Gastroesophageal sphincter (tissue), 4 donors: ENCODE data around the gene GPC1. TPM values are rescaled to one million over a fixed set of nuclear protein-coding genes. Genes with fewer than 3 reads are reported as not detected.

Experiments
- ATAC-seq: fragments of 150-250 bp; one replicate; pipeline ENCODE4 v1.9.1; 2016; ENCODE audit warnings: mild to moderate bottlenecking, moderate library complexity
- H3K27ac ChIP-seq, 4 donors: fragments of 200-600 bp; sonication (generic) in 3 of 4; 1 replicate in 3 of 4; 2 replicates in 1 of 4; pipeline ENCODE4 v1.5.1; 2016 to 2019
- H3K27me3 ChIP-seq: fragments of 200-600 bp; sonication (generic); one replicate; pipeline ENCODE4 v1.5.1; 2019
- H3K36me3 ChIP-seq, 2 donors: fragments of 200-600 bp; sonication (generic); one replicate each; pipeline ENCODE4 v1.5.1; 2019; ENCODE audit warnings: control low read depth in 1 of 2
- H3K4me1 ChIP-seq, 3 donors: fragments of 200-600 bp; sonication (generic); 1 replicate in 2 of 3; 2 replicates in 1 of 3; pipeline ENCODE4 v1.5.1; 2016 to 2019; ENCODE audit warnings: control low read depth in 2 of 3
- H3K4me3 ChIP-seq, 2 donors: fragments of 200-600 bp; sonication (generic); one replicate each; pipeline ENCODE4 v1.5.1; 2019; ENCODE audit warnings: mild to moderate bottlenecking in 1 of 2, moderate library complexity in 1 of 2
- H3K9me3 ChIP-seq, 3 donors: fragments of 200-600 bp; sonication (generic); one replicate each; pipeline ENCODE4 v1.5.1; 2017 to 2019; ENCODE audit warnings: control low read depth in 2 of 3
- EP300 ChIP-seq: sonication (generic); formaldehyde crosslinking; IDR thresholded peaks from one replicate; pipeline ENCODE4 v1.6.1; 2017; ENCODE audit warnings: antibody characterized with exemption, mild to moderate bottlenecking
- POLR2A ChIP-seq, 2 donors: fragments of 450-650 bp; IDR thresholded peaks; one replicate each; pipeline ENCODE4 v1.6.1; 2017; ENCODE audit warnings: antibody characterized with exemption in 2 of 2, mild to moderate bottlenecking in 2 of 2, moderate library complexity in 1 of 2
- POLR2AphosphoS5 ChIP-seq: sonication (generic); formaldehyde crosslinking; IDR thresholded peaks from one replicate; pipeline ENCODE4 v1.6.1; 2017; ENCODE audit warnings: antibody characterized with exemption
- WGBS, 2 donors: methylation state at CpG; one replicate each; pipeline ENCODE4 v1.1.5; 2018; ENCODE audit warnings: low coverage in 1 of 2; 5-methylcytosine and 5-hydroxymethylcytosine counted together
- total RNA-seq, 4 donors: library from RNA; depleted of rRNA; stranded (reverse); fragments of >200 nt; gene quantifications; one replicate each; pipeline ENCODE4 v1.1.0, GENCODE V29; 2016
- TF ChIP-seq, protein P1 (sequence below), 4 experiments: fragments of 200-600 bp in 2 of 4; fragments of 450-650 bp in 2 of 4; sonication (generic) in 1 of 4; IDR thresholded peaks; one replicate each; pipeline ENCODE4 v1.5.1; 2017 to 2019; ENCODE audit warnings: antibody characterized with exemption in 4 of 4, mild to moderate bottlenecking in 2 of 4, moderate library complexity in 2 of 4

The GPC1 gene
- total RNA-seq, 4 donors from 2014 or later: 22.5 to 73.9 (median 43.3) TPM

DNA sequence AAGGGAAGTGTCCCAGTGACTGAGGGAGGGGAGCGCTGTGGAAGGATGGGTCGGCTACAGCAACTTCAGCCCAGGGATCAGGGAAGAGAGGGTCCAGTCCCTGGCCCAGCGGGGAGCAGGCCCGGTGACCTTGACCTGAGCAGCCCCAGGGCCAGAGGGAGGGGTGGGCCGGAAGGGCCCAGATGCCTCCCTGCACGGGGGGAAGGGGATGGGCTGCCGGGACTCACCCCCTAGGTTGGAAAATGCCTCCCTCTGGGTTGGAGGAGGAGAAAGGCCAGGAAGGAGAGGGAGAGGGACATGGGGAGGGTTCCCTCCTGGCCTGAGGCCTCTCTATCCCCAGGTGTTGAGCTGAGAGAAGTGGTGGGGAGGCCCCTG, 19.8 kb downstream of the GPC1 start:
- H3K27ac ChIP-seq: peak overlapping the region in 1 of 4 donors; percentile 26
- TF ChIP-seq POLR2AphosphoS5: no peak
- TF ChIP-seq, protein P1, sequence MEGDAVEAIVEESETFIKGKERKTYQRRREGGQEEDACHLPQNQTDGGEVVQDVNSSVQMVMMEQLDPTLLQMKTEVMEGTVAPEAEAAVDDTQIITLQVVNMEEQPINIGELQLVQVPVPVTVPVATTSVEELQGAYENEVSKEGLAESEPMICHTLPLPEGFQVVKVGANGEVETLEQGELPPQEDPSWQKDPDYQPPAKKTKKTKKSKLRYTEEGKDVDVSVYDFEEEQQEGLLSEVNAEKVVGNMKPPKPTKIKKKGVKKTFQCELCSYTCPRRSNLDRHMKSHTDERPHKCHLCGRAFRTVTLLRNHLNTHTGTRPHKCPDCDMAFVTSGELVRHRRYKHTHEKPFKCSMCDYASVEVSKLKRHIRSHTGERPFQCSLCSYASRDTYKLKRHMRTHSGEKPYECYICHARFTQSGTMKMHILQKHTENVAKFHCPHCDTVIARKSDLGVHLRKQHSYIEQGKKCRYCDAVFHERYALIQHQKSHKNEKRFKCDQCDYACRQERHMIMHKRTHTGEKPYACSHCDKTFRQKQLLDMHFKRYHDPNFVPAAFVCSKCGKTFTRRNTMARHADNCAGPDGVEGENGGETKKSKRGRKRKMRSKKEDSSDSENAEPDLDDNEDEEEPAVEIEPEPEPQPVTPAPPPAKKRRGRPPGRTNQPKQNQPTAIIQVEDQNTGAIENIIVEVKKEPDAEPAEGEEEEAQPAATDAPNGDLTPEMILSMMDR (IDR thresholded peaks at IDR 0.05): no peak
- no peak for TF ChIP-seq POLR2A (IDR thresholded peaks at IDR 0.05)
- no peak for TF ChIP-seq EP300
- WGBS, 2 donors: 80% methylated on average over 2 of the region's 7 CpGs; no CpG with 5 or more reads in 1 of the 2 donors
- H3K27me3 ChIP-seq: peaks cover 17% of the 10 kb centered on the region
- peak overlapping the region in 1 of 2 donors; percentile 28 for H3K4me3 ChIP-seq
- no peaks in the 10 kb centered on the region for H3K9me3 ChIP-seq
- peaks cover 0 to 13% of the 10 kb centered on the region in 2 donors for H3K36me3 ChIP-seq
- H3K4me1 ChIP-seq: peaks cover 0 to 61% (median 26%) of the 10 kb centered on the region in 3 donors
- no peak for ATAC-seq

DNA sequence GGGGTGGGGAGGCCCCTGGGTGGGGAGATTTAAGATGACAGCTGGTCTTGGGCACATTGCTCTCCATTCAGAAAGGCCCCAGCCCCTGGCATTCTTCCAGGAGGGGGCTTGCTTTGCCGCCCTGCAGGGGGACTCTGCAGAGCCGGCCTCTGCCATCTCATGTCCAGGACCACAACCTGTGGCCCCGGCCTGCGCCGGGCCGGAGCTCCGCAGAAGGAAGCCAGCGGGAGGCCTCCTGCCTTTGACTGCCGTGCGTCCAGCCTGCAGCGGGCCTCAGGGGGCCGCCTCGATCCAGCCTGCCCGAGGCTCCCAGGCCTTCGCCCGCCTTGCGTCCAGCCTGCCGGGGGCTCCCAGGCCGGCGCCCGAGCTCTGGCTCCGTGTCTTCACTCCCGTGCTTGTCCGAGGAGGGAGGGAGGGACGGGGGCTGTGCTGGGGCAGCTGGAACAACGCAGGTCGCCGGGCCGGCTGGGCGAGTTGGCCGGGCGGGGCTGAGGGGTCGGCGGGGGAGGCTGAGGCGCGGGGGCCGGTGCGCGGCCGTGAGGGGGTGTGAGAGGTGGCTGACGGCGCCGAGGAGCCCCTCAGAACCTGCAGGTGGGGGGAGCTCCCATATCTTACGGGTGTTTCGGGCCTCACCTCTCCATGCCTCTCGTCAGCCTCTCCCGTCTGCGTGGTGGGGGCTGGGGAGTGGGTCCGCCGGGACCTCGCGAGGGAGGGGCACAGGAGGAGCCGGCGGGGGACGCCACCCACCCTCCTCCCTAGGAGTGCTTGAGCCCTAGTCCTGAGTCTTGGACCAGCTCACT, 20.4 kb downstream of the GPC1 start:
- H3K4me3 ChIP-seq: peak overlapping the region in 1 of 2 donors; percentile 28
- peaks cover 17% of the 10 kb centered on the region for H3K27me3 ChIP-seq
- no peak for TF ChIP-seq POLR2AphosphoS5
- peaks cover 0 to 55% (median 26%) of the 10 kb centered on the region in 3 donors for H3K4me1 ChIP-seq
- WGBS, 2 donors: no CpG with 5 or more reads among the region's 55 CpGs
- H3K27ac ChIP-seq: peak overlapping the region in 2 of 4 donors; percentile 17 to 26
- no peak for ATAC-seq
- H3K9me3 ChIP-seq: no peaks in the 10 kb centered on the region
- H3K36me3 ChIP-seq: peaks cover 0 to 19% of the 10 kb centered on the region in 2 donors

DNA sequence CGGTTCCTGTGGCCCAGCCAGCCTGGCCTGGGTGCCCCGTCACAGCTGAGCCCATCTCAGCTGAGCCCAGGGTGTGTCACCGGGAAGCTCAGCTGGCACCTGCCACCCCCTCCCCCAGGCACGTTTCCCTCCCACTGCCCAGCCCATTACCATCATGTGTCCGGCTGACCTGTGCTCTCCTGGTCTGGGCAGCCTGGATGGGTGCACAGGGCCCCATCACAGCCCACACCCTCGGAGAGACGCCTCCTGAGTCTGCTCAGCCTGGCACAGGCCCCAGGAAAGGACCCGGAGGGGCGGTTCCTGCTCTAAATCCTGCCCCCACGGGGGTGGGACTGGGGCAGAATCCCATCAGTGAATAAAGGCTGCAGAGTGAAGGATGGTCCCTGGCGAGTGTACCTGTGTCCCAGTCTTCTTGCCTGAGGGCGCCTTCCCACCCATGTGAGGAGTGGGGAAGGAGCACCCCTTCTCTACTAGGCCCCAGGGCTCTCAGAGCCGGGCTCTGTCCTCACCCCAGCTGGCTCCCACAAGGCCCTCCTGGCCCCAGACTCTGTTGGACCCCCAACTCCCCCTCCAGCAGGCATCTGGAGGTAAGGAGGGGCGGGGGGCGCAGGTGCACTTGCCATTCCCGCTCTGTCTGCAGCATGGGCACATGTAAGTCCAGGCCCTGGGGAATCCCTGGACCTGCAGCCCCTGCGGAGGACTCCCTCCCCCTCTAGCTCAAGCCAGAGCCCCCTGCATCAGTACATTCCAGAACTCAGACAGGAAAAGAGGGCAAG, 21.2 kb downstream of the GPC1 start:
- WGBS, 2 donors: 60% methylated on average over 1 of the region's 17 CpGs; no CpG with 5 or more reads in 1 of the 2 donors
- peaks cover 0 to 26% of the 10 kb centered on the region in 2 donors for H3K36me3 ChIP-seq
- peaks cover 17% of the 10 kb centered on the region for H3K27me3 ChIP-seq
- H3K9me3 ChIP-seq: no peaks in the 10 kb centered on the region
- H3K27ac ChIP-seq: peak overlapping the region in 2 of 4 donors; percentile 17 to 26
- H3K4me3 ChIP-seq: no peak overlapping the region
- H3K4me1 ChIP-seq: peaks cover 0 to 47% (median 24%) of the 10 kb centered on the region in 3 donors
- TF ChIP-seq EP300 (no peak), POLR2AphosphoS5 (no peak), POLR2A (IDR thresholded peaks at IDR 0.05) (no peak)
- TF ChIP-seq, protein P1 (IDR thresholded peaks at IDR 0.05): no peak
- no peak for ATAC-seq

DNA sequence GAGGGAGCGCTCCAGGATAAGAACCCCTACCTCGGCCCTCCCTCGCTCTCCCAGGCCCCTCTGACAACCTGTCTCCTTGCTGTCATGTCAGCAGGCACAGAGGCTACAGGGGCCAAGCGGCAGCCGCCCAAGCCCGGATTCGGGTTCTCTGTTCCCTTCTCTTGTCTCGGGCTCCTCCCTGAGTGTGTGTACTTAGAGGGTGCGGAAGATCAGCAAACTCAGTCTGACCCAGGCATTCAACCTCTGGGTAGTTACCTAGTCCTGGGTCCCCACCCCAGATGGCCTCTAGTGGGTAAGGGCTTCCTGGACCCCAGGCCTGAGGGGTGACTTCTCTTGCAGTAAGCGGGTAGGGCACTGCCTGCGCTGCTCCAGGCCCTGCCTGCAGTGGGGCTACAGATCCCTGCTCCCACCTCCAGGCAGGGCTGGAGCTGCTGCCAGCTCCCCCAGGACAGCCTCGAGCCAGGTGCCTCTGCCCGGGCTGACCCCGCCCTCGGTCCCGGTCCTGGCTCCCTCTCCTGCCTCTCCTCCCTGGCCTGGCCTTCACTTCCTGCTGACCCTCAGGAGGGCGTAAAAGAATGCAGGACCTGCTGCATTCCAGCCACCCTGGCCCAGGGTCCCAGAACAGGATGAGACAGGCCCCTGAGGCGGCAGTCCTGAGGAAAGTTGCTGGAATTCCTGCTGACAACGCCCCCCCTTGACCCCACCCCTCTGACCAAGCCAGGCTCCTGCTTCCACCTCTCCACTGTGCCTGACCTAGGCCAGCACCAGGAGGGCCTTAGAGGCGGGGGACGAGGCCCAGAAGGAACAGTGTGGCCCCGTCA, 22.0 kb downstream of the GPC1 start:
- Histone ChIP-seq H3K4me3 (no peak overlapping the region), H3K27me3 (peaks cover 13% of the 10 kb centered on the region), H3K36me3 (peaks cover 0 to 34% of the 10 kb centered on the region in 2 donors), H3K4me1 (peaks cover 0 to 39% (median 17%) of the 10 kb centered on the region in 3 donors), H3K9me3 (no peaks in the 10 kb centered on the region), H3K27ac (no peak overlapping the region)
- TF ChIP-seq EP300: no peak
- TF ChIP-seq, protein P1 (IDR thresholded peaks at IDR 0.05): no peak
- TF ChIP-seq POLR2AphosphoS5: no peak
- TF ChIP-seq POLR2A (IDR thresholded peaks at IDR 0.05): no peak
- WGBS, 2 donors: no CpG with 5 or more reads among the region's 22 CpGs
- ATAC-seq: no peak
